Kidney glomerular epithelial cell (primary cell): ENCODE data around the gene CEBPG.

Experiments used
- DNase-seq: peaks from one replicate; lab custom pipeline; 2025; lab: John Stamatoyannopoulos, UW

Gene CEBPG

DNA sequence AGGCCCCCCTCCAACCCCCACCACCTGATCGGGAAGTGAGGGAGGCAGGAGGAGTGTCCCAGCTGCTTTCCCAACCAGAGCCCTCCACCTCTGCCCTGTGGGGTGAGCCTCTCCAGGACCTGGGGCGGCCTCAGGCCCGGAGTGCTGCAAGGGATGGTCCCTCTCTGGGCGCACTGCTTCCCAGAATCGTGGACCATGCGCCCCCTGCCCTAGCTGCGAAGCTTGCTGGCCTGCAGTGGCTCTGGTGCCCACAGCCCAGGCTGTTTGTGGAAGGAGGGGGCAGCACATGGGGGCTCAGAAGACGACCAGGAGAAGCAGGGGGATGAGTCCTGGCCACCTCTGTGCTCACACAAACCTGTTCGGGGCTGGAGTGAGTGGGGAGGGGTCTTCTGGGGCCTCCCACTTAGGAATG lies 33.6 kb downstream of the CEBPG start:
- no peak for DNase-seq

DNA sequence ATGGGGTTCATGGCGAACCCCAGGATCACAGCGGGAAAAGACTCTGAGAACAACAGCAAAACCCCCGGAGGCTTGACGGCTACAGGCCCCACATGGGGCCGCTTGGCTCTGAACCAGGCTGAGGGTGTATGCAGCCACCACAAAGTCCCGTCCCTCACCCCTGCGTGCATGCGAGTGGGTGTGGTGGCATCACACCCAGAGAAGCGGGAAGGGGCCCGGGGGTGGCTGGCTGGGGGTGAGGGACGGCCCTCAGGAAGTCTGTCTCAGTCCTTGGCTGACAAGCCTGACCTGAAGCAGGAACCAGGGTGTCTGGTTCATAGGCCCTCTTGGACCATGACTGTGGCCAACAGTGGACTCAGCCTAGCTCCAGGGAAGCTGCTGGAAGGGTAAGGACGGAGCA lies 34.2 kb downstream of the CEBPG start:
- no peak for DNase-seq

DNA sequence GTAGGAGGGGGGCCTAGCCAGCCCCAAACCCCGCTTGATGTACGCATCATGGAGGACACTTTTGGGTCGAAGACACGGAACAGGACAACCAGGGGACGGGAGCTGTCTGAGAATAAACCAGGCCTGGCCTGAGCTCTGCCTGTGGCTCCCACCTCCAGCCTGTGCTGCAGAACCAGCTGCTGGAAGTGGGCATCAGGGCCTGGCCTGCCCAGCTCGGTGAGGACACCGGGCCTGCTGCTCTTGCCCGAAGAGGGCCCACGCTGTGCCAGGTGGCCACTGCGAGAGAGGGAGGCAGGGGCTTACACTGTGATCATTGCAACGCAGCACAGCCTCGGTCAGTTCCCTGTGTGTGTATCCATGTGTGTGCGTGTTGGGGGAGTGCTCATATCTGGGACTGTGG lies 34.6 kb downstream of the CEBPG start:
- no peak for DNase-seq

DNA sequence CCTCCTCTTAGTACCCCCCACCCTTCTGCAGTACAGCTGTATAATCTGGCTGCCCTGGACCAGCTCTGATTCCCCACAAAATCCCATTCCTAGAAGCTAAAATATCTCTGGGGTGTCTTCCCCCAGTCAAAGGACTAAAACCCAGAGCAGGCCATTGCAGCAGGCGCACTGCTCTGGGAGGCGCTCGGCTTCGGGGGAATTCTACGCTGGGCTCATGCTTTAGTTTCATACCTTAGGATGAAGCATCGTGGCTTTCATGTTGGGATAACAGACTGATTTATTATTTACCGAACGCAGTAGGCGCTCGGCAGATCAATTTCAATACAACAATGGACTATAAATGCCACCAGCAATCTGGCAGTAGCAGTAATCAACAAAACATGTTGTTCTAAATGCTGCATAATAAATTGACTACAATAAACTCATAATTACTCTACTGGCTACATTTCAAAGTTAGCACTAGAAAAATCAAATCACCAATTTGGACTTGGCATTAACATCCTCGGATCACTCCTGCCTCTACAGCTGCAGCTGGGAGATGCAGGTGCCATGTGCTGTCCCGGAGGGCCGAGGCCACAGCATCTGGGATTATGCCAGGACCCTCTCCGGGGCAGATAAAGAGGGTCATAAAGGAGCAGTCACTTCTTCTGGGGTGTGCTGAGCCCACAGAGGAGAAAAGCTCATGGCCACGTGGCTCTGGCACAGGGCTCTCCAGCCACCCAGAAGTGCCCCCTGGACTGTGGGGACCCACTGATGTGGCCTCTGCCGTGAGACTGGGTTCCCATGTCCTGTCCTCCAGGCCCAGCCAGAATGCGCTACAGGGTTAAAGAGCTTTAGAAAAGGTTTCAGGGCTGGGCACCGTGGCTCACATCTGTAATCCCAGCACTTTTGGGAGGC lies 35.3 kb downstream of the CEBPG start:
- no peak for DNase-seq

DNA sequence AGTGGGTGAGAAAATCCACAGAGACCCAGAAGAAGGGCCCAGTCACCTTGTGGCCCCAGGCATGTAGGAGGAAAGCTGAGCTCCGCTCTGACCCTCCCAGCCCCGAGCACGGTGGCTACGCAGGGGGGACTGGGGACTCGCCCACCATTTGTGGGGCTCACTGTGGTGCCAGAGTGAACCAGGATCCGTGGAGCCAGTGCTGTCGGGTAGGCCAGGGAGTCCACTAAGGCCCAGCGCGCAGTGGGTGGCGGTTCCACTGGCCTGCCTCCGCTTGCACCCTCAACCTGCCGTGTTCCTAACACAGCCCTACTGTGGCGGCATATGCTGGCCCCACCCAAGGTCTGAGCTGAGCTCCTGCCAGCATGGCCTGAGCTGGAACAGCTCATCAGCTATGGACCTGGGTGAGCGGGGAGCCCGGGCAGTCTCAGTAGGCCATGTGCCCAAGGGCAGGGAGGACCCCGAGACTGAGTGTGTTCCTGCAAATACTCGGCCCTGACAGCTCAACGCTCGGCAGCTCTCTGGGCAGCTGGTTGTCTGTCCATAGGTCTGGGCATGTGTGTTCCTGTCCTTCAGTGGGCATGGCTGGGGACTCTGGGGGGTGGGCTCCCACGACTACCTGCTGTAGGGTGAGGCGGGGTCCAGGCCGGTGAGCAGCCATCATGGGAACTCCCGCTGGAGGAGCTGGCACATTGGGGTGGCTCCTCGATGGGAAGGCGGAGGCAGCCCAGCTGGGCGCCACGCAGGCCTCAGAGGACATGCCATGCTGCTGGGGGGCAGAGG lies 36.6 kb downstream of the CEBPG start:
- no peak for DNase-seq

DNA sequence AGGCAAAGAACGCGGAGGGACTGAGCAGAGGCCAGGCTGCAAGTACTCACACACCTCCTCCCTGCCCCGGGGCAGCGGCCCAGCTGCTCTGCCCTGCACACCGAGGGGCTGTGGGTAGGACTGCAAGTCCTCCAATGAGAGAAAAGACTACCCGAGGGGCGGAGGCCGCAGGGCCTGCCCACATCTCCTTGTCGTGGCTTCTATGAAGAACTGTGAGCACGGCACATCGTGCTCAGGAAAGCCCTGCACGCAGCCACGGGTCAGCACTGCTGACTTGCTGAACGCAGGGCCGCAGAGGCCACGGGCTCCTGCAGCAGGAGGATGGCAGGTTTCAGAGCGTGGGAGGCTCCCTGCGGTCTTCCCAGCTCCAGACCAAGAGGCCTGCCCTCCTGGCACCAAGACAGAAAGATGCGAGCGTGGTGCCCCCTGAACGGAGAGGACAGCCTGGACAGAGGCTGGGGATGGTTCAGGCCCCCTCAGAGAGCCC lies 37.4 kb downstream of the CEBPG start:
- DNase-seq: no peak

DNA sequence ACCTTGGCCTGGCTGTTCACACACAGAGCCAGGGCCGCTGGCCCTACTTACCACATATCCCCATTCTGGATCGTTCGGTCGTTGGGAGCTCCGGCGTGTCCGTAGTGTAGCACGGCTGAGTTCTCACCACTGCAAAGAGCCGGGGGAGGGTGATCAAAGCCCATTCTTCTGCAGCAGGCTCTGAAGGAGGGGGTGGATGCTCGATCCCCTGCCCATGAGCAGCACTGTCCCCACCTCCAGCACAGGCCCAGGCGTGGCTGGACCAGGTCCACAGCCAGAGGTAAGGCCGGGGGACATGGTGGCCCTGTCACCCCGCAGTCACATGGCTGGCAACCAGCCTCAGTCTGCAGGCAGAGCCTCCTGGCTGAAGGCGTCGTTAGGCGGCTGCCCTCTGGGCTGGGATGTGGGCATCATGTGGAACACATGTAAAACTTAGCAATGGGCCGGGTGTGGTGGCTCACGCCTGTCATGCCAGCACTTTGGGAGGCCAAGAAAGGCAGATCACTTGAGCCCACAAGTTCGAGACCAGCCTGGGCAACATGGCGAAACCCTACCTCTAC lies 38.2 kb downstream of the CEBPG start:
- no peak for DNase-seq

DNA sequence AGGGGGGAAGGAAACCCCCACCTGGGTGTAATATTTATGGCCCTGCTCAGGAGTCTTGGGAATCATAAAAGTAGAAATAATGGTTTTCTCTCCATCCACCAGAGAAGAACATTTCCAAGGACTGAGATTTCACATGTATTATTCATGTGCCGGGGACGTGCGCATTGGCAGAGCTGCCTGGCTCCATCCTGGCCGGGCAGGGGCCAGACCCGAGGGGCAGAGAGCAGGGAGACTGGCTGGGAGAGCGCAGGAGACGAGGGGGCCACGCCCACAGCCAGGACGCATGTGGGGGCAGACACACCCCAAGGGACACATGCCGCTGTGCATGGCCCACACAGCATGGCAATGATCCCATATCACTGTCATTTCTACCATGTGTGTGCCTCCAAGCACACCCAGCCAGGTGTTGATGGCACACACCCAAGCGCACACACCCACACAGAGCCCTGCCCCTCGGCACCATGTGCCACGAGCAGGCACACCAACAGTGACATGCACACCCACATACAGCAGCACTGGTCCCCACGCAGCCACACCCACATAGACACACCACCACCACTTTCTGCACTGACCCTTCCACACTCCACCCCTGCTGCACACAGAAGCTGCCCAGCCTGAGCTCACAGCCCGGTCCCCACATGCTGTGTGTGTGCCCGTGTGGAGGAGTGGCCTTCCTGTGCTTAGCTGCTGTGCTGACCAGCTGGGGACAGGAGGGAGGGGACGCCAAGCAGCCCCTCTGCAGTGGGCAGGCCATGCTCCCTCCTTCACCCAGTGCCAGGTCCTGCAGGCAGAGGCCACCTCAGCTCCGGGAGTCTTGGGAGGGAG lies 39.3 kb downstream of the CEBPG start:
- no peak for DNase-seq

DNA sequence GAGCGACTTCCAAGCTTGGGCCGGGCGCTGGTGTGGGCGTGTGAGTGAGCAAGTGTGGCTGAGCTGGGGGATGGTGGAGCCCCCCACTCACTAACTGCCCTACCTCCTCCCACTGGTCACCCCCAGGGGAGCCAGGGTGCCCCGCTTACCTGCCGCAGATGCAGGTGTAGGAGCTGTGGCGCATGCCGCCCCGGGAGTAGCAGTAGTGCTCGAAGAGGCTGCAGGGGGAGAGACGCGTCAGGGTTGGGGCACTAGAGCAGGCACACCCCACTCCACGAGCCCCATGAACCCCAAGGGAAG lies 39.9 kb downstream of the CEBPG start:
- no peak for DNase-seq

DNA sequence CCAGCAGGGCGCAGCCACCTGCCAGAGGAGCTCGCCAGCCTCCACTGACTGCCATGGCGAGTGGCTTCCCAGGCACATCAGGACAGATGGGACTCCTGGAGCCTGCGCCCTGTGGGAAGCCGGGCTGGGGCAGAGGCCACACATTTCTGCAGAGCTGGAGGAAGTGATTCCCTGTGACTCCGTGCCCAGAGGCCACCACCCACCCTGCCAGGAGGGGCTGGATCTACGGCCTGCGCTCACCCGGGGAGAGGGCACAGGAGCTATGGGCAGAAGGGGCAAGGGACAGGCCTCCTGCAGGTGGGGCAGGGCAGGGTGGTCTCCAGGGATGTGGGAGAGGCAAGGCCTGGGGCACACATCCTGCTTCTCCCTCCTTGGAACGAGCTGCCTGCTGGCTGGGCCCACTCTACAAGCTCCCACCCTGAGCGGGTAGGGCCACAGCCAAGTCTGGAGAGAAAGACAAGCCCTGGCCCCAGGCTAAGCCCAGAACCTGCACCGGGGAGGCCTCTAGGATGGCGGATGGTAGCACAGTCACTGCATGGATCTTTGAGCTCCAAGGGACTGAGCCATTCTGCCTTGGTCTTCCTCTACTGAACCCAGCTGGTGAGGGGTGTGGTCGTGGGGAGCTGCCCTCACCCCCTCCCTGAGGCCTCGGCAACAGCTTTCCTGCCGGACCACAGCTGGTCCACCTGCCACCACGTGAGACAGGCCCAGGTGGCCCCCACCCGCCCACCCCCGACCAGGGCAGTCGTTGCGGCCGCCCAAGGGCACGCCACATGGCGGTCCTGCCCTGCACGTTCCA lies 40.6 kb downstream of the CEBPG start:
- no peak for DNase-seq

DNA sequence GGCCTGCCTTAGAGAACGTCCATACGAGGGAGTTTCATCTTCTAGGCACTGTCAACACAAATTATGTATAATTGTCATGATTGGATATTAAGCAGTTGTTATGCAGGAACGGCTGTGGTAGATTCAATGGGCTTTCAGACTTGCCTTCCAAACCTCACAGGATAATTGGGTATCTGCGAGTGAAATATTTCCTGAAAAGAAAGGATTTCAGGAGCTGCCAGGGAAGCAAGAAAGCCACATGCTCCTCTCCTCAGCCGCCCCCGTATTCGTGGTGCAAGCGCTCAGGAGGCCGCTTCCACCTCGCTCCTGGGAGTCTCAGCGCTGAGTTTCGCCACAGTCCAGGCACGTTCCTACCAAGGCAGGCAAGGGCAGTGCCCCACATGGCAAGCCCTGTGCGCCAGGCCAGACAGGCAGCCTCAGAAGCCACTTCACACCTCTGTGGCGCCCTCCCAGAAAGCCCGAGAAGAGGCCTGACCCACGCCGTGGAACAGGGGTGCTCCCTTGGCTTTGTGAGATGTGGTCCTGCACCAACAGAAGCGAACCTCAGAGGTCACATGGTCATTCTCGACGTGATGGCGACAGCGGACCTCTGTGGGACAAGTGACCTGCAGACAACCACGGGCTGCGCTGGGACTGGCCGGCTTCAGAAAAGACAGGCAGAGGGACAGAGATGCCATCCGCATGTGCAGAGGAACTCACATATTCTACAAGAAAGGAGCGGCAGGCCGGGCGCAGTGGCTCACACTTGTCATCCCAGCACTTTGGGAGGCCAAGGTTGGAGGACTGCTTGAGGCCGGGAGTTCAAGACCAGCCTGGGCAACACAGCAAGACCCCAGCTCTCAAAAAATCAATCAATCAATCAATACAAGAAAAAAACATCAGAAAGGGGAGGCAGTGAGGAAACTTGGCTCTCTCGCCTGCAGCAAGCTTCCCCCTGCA lies 41.4 kb downstream of the CEBPG start:
- no peak for DNase-seq

DNA sequence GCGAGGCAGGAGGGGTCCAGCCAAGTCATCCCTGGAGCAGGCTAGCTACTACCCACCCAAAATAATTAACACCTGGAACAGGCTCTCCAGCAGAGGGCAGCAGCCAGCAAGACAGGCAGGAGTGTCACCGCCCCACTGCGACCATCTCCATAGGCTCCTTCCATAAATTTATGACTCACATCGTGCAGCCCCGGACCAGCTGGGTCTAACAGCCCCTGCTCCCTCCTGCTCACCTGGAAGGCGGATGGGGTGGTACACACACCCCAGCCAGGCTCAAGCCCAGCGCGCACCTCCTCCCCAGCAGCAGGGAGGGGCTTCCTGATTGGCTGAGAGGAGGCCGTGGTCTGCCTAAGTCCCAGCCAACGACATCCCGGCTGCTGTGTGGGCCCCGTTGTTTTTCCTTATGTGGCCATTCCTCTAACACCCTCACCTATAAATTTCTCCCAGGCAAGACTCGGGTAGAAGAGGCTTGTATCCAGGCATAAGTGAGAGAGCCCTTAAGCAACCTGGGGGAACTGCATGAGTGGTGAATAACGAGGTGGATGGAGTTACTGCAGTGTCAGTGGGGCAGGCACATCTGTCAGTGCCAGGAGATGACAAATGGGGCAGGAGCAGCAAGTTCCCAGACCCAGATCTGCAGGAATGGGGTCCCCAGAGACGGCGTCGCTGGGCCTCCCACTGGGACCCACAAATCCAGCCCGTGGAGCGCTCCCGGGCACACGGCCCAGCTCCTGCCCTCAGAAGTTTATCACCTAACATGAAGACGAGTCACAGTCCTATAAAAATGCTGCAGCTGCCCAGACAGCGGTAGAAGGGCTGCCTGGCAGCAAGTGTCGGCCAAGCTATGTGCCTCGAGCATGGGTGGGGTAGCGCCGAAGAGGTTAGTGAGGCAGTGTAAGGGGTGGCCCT lies 43.1 kb downstream of the CEBPG start:
- peak; percentile 29 for DNase-seq

DNA sequence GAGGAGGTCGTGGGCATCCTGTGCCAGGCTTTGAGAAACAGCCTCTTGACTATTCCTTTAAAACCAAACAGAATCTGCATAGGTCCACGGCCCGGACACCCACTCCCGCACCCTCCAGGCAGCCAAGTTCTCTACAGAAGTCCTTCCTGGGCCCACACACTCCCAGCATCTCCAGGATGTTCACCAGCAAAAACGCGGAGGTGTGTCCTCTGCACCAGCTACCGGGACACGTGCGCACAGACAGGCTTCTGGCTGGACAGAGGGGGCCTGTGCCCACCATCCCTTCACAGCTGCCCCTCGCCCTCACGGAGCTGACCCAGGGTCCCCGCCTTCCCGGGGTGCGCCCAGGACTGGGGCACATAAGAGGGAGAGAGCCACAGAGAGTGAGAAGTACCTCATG lies 44.2 kb downstream of the CEBPG start:
- no peak for DNase-seq

DNA sequence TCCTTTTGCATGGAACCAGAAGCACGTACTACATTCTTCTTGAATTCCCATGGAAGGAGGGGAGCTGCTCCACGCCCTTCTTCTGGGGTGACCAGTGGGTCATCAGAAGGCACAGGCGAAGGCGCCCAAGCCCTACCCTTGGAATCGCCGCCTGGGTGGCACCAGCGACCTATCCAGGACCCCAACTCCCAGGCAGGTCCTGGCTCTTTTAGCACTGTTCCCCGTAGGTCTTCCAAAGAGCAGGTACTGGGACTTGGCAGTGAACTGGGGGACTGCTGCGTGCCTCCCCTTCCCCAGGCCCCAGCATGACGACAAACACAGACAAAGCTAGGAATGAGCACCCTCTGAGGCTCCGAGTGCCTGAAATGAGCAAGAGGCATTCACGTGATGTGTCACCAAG lies 45.0 kb downstream of the CEBPG start:
- no peak for DNase-seq

DNA sequence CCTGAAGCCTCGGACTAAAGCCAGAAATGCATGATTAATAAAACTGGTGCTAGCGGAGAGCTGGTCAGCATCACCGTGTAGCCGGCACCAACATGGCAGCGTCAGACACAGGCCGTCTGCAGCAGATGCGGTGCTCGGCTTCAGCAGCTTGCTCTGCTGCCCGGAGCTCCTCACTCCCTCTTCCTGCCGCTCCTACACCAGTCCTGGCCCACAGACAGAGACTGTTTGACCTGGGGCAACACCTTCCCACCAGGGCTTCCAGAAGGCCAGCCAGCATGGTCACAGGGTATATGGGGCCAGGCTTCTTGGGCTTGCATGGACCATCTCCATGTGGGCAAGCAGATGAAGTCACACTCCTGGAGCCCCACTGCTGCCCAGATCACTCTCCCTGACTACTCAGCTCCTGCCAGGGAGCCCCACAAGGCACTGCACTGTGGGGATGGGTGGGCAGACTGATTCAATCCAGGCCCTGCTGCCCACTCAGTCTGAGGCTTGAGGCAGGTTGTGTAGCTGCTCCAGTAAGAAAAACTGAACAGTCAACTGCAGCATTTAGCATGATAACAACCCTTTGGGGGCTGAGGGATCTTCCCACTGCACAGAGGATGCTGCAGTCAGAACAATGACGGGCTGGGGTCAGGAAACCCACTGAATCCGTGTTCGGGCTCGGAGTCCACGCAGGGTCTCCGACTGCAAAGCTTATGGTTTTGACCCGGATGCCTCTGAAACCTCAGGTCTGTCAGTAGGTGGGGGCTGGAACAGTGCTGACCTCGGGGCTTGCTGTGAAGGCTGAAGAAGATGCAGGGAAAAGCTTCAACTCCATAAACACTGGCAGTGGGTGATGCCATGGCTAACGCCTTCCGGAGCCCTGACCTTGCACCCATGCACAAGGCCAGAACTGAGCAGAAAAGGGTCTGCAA lies 45.6 kb downstream of the CEBPG start:
- no peak for DNase-seq

DNA sequence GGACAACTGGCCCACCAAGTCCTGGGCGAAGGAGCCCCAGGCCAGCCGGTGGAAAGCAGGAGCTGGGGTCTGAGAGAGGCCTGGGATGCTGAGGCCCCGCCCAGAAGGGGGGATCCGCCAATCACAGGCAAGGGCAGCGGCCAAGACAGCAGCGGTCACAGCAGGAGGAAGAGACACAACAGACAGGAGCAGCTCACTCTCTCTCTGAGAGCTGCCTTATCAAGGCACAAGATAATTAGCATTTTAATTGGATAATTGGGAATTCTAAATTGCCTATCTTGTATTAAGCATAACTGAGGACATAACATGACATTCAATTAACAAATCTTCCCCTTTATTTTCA lies 46.2 kb downstream of the CEBPG start:
- DNase-seq: no peak

DNA sequence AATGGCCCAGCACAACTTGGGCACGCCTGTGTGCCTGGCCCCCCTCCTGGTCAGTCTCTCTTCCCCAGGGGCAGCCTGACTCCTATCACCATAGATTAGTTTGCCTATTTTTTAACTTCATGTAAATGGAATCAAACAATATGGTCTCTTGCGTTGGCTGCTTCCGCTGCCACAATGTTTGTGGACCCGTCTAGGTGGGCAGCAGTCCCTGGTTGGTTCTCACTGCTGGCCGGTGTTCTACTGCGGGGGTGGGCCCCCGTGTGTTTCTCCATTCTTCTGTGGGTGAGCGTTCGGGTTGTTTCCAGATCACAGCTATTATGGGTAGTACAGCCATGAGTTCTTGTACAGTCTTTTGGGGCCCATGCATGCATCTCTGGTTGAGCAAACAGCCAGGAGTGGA lies 47.3 kb downstream of the CEBPG start:
- DNase-seq: no peak

DNA sequence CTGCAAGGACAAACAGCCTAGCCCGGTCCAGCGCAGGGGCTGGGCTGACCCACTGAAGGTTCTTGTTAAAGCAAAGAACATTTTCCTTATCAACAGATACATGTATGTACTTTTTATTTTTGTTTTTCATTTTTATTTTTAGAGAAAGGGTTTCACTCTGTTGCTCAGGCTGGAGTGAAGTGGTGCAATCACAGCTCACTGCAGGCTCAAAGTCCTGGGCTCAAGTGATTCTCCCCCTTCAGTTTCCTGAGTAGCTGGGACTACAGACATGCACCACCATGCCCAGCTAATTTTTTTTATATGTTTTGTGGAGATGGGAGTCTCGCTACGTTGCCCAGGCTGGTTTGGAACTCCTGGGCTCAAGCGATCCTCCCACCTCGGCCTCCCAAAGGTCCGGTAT lies 47.9 kb downstream of the CEBPG start:
- no peak for DNase-seq
